ENCODE data around the gene FOXD1.

FOXD1 gene

GRCh38 chr5:73446631-73447529 lies 1.7 kb downstream of the FOXD1 start:
- H2BK12ac ChIP-seq (ENCODE audit: low read length in 2 of 2) = no peak overlapping the region
- peak overlapping the region; percentile 68 for H2BK5ac ChIP-seq (ENCODE audit: low read depth, low read length, poor library complexity, severe bottlenecking)
- no peak overlapping the region for H2AK5ac ChIP-seq (ENCODE audit: low read length, severe bottlenecking)
- H3K4me3 ChIP-seq (ENCODE audit: insufficient read depth in 1 of 2, low read depth in 1 of 2, low read length in 2 of 2) = peak overlapping the region; percentile 71 to 76
- H3K9ac ChIP-seq (ENCODE audit: low read length) = peak overlapping the region; percentile 72
- H3K27ac ChIP-seq (ENCODE audit: low read length, poor library complexity, severe bottlenecking) = peak overlapping the region; percentile 74
- peak overlapping the region in 1 of 2 experiments; percentile 51 for H3K4ac ChIP-seq (ENCODE audit: low read depth in 1 of 2, low read length in 2 of 2)
- peaks cover 4% of the 10 kb centered on the region for H3K9me3 ChIP-seq (ENCODE audit: control insufficient read depth, low read length)
- H3K4me2 ChIP-seq (ENCODE audit: low read length, poor library complexity, severe bottlenecking) = peak overlapping the region; percentile 88
- no peak overlapping the region for H4K91ac ChIP-seq (ENCODE audit: low read length)
- H3K23ac ChIP-seq (ENCODE audit: low read length in 2 of 2) = peak overlapping the region in 1 of 2 experiments; percentile 89
- H3K4me1 ChIP-seq (ENCODE audit: control insufficient read depth, insufficient read depth, low read depth, low read length) = peaks cover 15% of the 10 kb centered on the region
- H2BK120ac ChIP-seq (ENCODE audit: low read depth, low read length) = peak overlapping the region; percentile 64
- H4K8ac ChIP-seq (ENCODE audit: low read length) = no peak overlapping the region
- under 1% methylated on average over 70 of the region's 119 CpGs for WGBS
- peak overlapping the region; percentile 14 for H2AFZ ChIP-seq (ENCODE audit: low read depth, low read length)
- DNase-seq = peak; percentile 37
- peaks cover 0 to 10% of the 10 kb centered on the region in 2 experiments for H3K36me3 ChIP-seq (ENCODE audit: control insufficient read depth in 1 of 2, insufficient read depth in 2 of 2, low read depth in 1 of 2, low read length in 2 of 2)
- peaks cover 29 to 83% of the 10 kb centered on the region in 2 experiments for H3K27me3 ChIP-seq (ENCODE audit: control insufficient read depth in 1 of 2, insufficient read depth in 1 of 2, low read length in 2 of 2)
- peak overlapping the region; percentile 97 for H2BK15ac ChIP-seq (ENCODE audit: low read depth, poor library complexity, severe bottlenecking)
- H3K18ac ChIP-seq (ENCODE audit: low read depth in 1 of 2, low read length in 2 of 2) = peak overlapping the region; percentile 33 to 90
- peaks cover 6% of the 10 kb centered on the region for H3K79me1 ChIP-seq (replicated peaks; ENCODE audit: low read length, poor library complexity, severe bottlenecking)
- H3K14ac ChIP-seq (ENCODE audit: low read length in 2 of 2) = no peak overlapping the region

GRCh38 chr5:73445665-73446630 lies 2.6 kb downstream of the FOXD1 start:
- peaks cover 23 to 84% of the 10 kb centered on the region in 2 experiments for H3K27me3 ChIP-seq (ENCODE audit: control insufficient read depth in 1 of 2, insufficient read depth in 1 of 2, low read length in 2 of 2)

GRCh38 chr5:73444499-73445438 lies 3.8 kb downstream of the FOXD1 start:
- Histone ChIP-seq H3K23ac (ENCODE audit: low read length in 2 of 2) (peak overlapping the region in 1 of 2 experiments; percentile 29), H2BK5ac (ENCODE audit: low read depth, low read length, poor library complexity, severe bottlenecking) (no peak overlapping the region), H3K9ac (ENCODE audit: low read length) (no peak overlapping the region), H3K79me1 (replicated peaks; ENCODE audit: low read length, poor library complexity, severe bottlenecking) (peaks cover 8% of the 10 kb centered on the region), H2BK15ac (ENCODE audit: low read depth, poor library complexity, severe bottlenecking) (peak overlapping the region; percentile 83), H3K4ac (ENCODE audit: low read depth in 1 of 2, low read length in 2 of 2) (no peak overlapping the region), H3K27ac (ENCODE audit: low read length, poor library complexity, severe bottlenecking) (peak overlapping the region; percentile 46), H2AK5ac (ENCODE audit: low read length, severe bottlenecking) (no peak overlapping the region), H2AFZ (ENCODE audit: low read depth, low read length) (no peak overlapping the region), H2BK120ac (ENCODE audit: low read depth, low read length) (no peak overlapping the region), H3K4me1 (ENCODE audit: control insufficient read depth, insufficient read depth, low read depth, low read length) (peaks cover 10% of the 10 kb centered on the region), H3K36me3 (ENCODE audit: control insufficient read depth in 1 of 2, insufficient read depth in 2 of 2, low read depth in 1 of 2, low read length in 2 of 2) (peaks cover 0 to 10% of the 10 kb centered on the region in 2 experiments), H3K4me3 (ENCODE audit: insufficient read depth in 1 of 2, low read depth in 1 of 2, low read length in 2 of 2) (no peak overlapping the region), H3K14ac (ENCODE audit: low read length in 2 of 2) (no peak overlapping the region), H3K4me2 (ENCODE audit: low read length, poor library complexity, severe bottlenecking) (peak overlapping the region; percentile 28), H3K18ac (ENCODE audit: low read depth in 1 of 2, low read length in 2 of 2) (no peak overlapping the region), H4K91ac (ENCODE audit: low read length) (peak overlapping the region; percentile 34), H2BK12ac (ENCODE audit: low read length in 2 of 2) (no peak overlapping the region), H3K27me3 (ENCODE audit: control insufficient read depth in 1 of 2, insufficient read depth in 1 of 2, low read length in 2 of 2) (peaks cover 13 to 81% of the 10 kb centered on the region in 2 experiments), H4K8ac (ENCODE audit: low read length) (no peak overlapping the region), H3K9me3 (ENCODE audit: control insufficient read depth, low read length) (peaks cover 4% of the 10 kb centered on the region)
- WGBS = 14% methylated on average over 33 of the region's 43 CpGs
- DNase-seq = no peak

More at GRCh38 chr5:73445665-73446630, 2.6 kb downstream of the FOXD1 start:
- no peak overlapping the region for H2BK12ac ChIP-seq (ENCODE audit: low read length in 2 of 2)
- peak overlapping the region; percentile 68 for H2BK5ac ChIP-seq (ENCODE audit: low read depth, low read length, poor library complexity, severe bottlenecking)
- H4K91ac ChIP-seq (ENCODE audit: low read length) = no peak overlapping the region
- H3K4ac ChIP-seq (ENCODE audit: low read depth in 1 of 2, low read length in 2 of 2) = no peak overlapping the region
- H3K27ac ChIP-seq (ENCODE audit: low read length, poor library complexity, severe bottlenecking) = peak overlapping the region; percentile 74
- H2BK120ac ChIP-seq (ENCODE audit: low read depth, low read length) = no peak overlapping the region
- no peak overlapping the region for H3K23ac ChIP-seq (ENCODE audit: low read length in 2 of 2)
- 3% methylated on average over 2 of the region's 7 CpGs for WGBS
- H4K8ac ChIP-seq (ENCODE audit: low read length) = no peak overlapping the region
- no peak overlapping the region for H2AK5ac ChIP-seq (ENCODE audit: low read length, severe bottlenecking)
- H3K4me2 ChIP-seq (ENCODE audit: low read length, poor library complexity, severe bottlenecking) = peak overlapping the region; percentile 88
- DNase-seq = no peak
- H3K18ac ChIP-seq (ENCODE audit: low read depth in 1 of 2, low read length in 2 of 2) = no peak overlapping the region
- peaks cover 10% of the 10 kb centered on the region for H3K4me1 ChIP-seq (ENCODE audit: control insufficient read depth, insufficient read depth, low read depth, low read length)
- no peak overlapping the region for H3K14ac ChIP-seq (ENCODE audit: low read length in 2 of 2)
- no peak overlapping the region for H2BK15ac ChIP-seq (ENCODE audit: low read depth, poor library complexity, severe bottlenecking)
- H3K36me3 ChIP-seq (ENCODE audit: control insufficient read depth in 1 of 2, insufficient read depth in 2 of 2, low read depth in 1 of 2, low read length in 2 of 2) = peaks cover 0 to 10% of the 10 kb centered on the region in 2 experiments
- peak overlapping the region; percentile 71 to 76 for H3K4me3 ChIP-seq (ENCODE audit: insufficient read depth in 1 of 2, low read depth in 1 of 2, low read length in 2 of 2)
- no peak overlapping the region for H2AFZ ChIP-seq (ENCODE audit: low read depth, low read length)
- peaks cover 7% of the 10 kb centered on the region for H3K79me1 ChIP-seq (replicated peaks; ENCODE audit: low read length, poor library complexity, severe bottlenecking)
- H3K9ac ChIP-seq (ENCODE audit: low read length) = peak overlapping the region; percentile 72
- H3K9me3 ChIP-seq (ENCODE audit: control insufficient read depth, low read length) = peaks cover 4% of the 10 kb centered on the region

Data from mesenchymal stem cell (in vitro differentiated cells and primary cell).